ENCODE results near the gene PRR5.

GRCh38 chr22:44727148-44727547 lies 25.1 kb downstream of the PRR5 start:
- no peak for TF ChIP-seq CTCF (IDR thresholded peaks at IDR 0.05; ENCODE audit: low read depth, low read length)
- TF ChIP-seq POLR2A (IDR thresholded peaks at IDR 0.05; ENCODE audit: extremely low read depth, insufficient read length): no peak
